Breast epithelium (tissue), 4 donors: ENCODE measurements around the gene RAP2A. TPM values are rescaled to one million over a fixed set of nuclear protein-coding genes. Genes with fewer than 3 reads are reported as not detected.

Experiments used
- DNase-seq, 2 donors: peaks; one replicate each; pipeline ENCODE4 v3.0.0-alpha.2; 2019; ENCODE audit warnings: low spot score in 2 of 2
- H3K27ac ChIP-seq, 2 donors: fragments of 200-600 bp; sonication (generic) in 1 of 2; one replicate each; pipeline ENCODE4 v1.5.1; 2016 to 2019; ENCODE audit warnings: mild to moderate bottlenecking in 1 of 2
- H3K27me3 ChIP-seq, 2 donors: fragments of 200-600 bp; sonication (generic) in 1 of 2; one replicate each; pipeline versions ENCODE4 v1.5.1 to v1.6.0; 2017 to 2019; ENCODE audit warnings: control low read depth in 1 of 2, mild to moderate bottlenecking in 1 of 2
- H3K36me3 ChIP-seq: fragments of 200-600 bp; one replicate; pipeline ENCODE4 v1.5.1; 2019
- H3K4me1 ChIP-seq, 2 donors: fragments of 200-600 bp; sonication (generic); one replicate each; pipeline ENCODE4 v1.5.1; 2016 to 2019; ENCODE audit warnings: control low read depth in 1 of 2
- H3K4me3 ChIP-seq, 3 donors: fragments of 200-600 bp; sonication (generic); 1 replicate in 2 of 3; 2 replicates in 1 of 3; pipeline ENCODE4 v1.5.1; 2016 to 2019; ENCODE audit warnings: mild to moderate bottlenecking in 3 of 3, moderate library complexity in 2 of 3
- H3K9me3 ChIP-seq, 2 donors: fragments of 200-600 bp; sonication (generic) in 1 of 2; one replicate each; pipeline ENCODE4 v1.5.1; 2016 to 2019; ENCODE audit warnings: control low read depth in 1 of 2
- POLR2A ChIP-seq: fragments of 450-650 bp; IDR thresholded peaks from one replicate; pipeline ENCODE4 v1.6.1; 2016; ENCODE audit warnings: antibody characterized with exemption, mild to moderate bottlenecking, moderate library complexity
- POLR2AphosphoS5 ChIP-seq, 3 donors: sonication (generic); formaldehyde crosslinking; IDR thresholded peaks; one replicate each; pipeline ENCODE4 v1.6.1; 2017; ENCODE audit warnings: antibody characterized with exemption in 3 of 3
- intact Hi-C: fragments of 100-400 bp; cut with DNase I; formaldehyde crosslinking; loops from one replicate; pipeline ENCODE4 v1.15.1; 2023; ENCODE audit warnings: low total_unique reads
- total RNA-seq, 3 donors: library from RNA; depleted of rRNA; stranded (reverse); fragments of >200 nt; gene quantifications; one replicate each; pipeline ENCODE4 v1.1.0, GENCODE V29; 2016
- TF ChIP-seq, protein P1 (sequence below), 3 donors: fragments of 450-650 bp; IDR thresholded peaks; one replicate each; pipeline ENCODE4 v1.5.1; 2016 to 2017; ENCODE audit warnings: antibody characterized with exemption in 3 of 3, mild to moderate bottlenecking in 3 of 3, moderate library complexity in 3 of 3

RAP2A gene
- total RNA-seq, 3 donors from 2014 or later, result 19.0 to 32.8 (median 20.0) TPM

DNA sequence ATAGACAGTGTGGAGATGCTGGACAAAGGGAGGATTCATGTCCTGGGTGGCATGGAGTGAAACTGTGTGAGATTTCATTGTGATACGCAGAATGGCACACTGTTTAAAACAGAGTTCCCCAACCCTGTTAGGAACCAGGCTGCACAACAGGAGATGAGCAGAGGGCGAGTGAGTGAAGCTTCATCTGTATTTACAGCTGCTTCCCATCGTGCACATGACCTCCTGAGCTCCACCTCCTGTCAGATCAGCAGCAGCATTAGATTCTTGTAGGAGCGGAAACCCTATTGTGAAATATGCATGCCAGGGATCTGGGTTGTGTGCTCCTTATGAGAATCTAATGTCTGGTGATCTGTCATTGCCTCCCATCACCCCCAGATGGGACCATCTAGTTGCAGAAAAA, 72.5 kb downstream of the RAP2A start:
- TF ChIP-seq, protein P1, sequence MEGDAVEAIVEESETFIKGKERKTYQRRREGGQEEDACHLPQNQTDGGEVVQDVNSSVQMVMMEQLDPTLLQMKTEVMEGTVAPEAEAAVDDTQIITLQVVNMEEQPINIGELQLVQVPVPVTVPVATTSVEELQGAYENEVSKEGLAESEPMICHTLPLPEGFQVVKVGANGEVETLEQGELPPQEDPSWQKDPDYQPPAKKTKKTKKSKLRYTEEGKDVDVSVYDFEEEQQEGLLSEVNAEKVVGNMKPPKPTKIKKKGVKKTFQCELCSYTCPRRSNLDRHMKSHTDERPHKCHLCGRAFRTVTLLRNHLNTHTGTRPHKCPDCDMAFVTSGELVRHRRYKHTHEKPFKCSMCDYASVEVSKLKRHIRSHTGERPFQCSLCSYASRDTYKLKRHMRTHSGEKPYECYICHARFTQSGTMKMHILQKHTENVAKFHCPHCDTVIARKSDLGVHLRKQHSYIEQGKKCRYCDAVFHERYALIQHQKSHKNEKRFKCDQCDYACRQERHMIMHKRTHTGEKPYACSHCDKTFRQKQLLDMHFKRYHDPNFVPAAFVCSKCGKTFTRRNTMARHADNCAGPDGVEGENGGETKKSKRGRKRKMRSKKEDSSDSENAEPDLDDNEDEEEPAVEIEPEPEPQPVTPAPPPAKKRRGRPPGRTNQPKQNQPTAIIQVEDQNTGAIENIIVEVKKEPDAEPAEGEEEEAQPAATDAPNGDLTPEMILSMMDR (IDR thresholded peaks at IDR 0.05), result no peak
- no peak for TF ChIP-seq POLR2AphosphoS5 (IDR thresholded peaks at IDR 0.05)
- TF ChIP-seq POLR2A, result no peak
- no peak overlapping the region for H3K4me3 ChIP-seq
- H3K36me3 ChIP-seq, result no peaks in the 10 kb centered on the region
- H3K9me3 ChIP-seq, result no peaks in the 10 kb centered on the region
- H3K4me1 ChIP-seq, result no peaks in the 10 kb centered on the region
- DNase-seq, result no peak
- H3K27ac ChIP-seq, result no peak overlapping the region
- intact Hi-C loops, result no loop called here
- H3K27me3 ChIP-seq, result no peaks in the 10 kb centered on the region

DNA sequence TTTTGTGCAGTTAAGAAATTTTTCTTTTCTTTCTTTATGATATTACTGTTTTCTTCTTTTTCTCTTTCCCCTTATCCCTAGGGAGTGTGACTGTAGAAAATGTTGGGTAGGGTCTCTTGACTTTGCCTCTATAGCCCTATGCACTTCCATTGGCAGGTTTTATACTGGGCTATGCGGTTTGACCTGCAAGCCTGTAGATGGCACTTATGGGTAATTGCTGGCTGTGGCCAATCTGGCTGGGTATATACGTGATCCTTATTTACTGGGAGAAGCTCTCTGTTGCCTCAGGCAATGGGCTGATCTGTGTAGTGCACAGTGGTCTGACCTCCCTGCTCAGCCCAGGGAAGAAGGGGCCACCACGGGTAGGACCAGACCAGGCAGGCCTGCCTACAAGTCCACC, 78.8 kb downstream of the RAP2A start:
- Histone ChIP-seq H3K27me3 (no peaks in the 10 kb centered on the region), H3K9me3 (no peaks in the 10 kb centered on the region), H3K36me3 (no peaks in the 10 kb centered on the region), H3K27ac (no peak overlapping the region), H3K4me3 (no peak overlapping the region), H3K4me1 (no peaks in the 10 kb centered on the region)
- TF ChIP-seq POLR2A, result no peak
- TF ChIP-seq, protein P1 (IDR thresholded peaks at IDR 0.05), result no peak
- no peak for TF ChIP-seq POLR2AphosphoS5 (IDR thresholded peaks at IDR 0.05)
- intact Hi-C loops, result no loop called here
- no peak for DNase-seq

DNA sequence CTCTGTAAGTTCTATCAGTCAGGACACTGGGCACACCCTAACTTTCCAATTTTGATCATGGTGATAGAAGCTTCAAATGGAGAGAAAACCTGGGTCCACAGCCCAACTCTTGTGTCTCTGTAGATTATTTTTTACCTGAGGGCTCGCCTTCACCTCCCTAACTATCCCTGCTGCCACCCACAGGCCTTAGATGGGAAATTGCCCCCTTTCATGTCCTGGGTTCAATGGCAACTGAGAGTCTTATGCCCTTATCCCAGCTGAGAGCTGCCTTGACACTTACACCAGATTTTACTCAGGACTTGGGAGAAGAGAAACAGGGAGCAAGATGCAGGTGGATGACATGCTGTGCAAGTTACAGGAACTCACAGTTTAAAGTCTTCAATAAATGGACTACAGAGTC, 81.7 kb downstream of the RAP2A start:
- Histone ChIP-seq H3K4me3 (no peak overlapping the region), H3K4me1 (no peaks in the 10 kb centered on the region), H3K36me3 (no peaks in the 10 kb centered on the region), H3K27ac (no peak overlapping the region), H3K9me3 (no peaks in the 10 kb centered on the region), H3K27me3 (no peaks in the 10 kb centered on the region)
- no peak for TF ChIP-seq POLR2A
- TF ChIP-seq, protein P1 (IDR thresholded peaks at IDR 0.05), result no peak
- no peak for TF ChIP-seq POLR2AphosphoS5 (IDR thresholded peaks at IDR 0.05)
- intact Hi-C loops, result no loop called here
- DNase-seq, result no peak

DNA sequence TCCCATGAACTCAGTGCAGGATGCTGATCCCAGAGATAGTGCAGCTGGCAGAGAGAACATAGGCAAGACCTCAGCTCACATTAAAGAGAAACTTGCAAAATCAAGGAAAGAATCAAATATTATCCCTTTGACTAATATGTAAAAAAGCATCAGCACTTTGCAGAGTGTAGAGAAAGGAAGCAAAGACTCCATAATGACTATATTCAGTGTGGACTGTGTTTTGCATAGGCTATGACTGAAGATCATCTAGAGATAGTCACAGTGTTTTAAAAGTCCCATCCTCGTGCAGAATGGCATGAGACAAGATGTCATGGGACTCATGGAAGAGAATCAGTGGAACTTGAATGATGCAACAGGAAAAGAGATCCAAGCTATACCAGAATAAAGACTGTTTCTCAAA, 84.0 kb downstream of the RAP2A start:
- intact Hi-C loops, result no loop called here
- Histone ChIP-seq H3K27ac (no peak overlapping the region), H3K27me3 (no peaks in the 10 kb centered on the region), H3K9me3 (no peaks in the 10 kb centered on the region), H3K4me3 (no peak overlapping the region), H3K36me3 (no peaks in the 10 kb centered on the region), H3K4me1 (no peaks in the 10 kb centered on the region)
- no peak for DNase-seq
- TF ChIP-seq POLR2A, result no peak
- TF ChIP-seq POLR2AphosphoS5 (IDR thresholded peaks at IDR 0.05), result no peak
- TF ChIP-seq, protein P1 (IDR thresholded peaks at IDR 0.05), result no peak

Other genes starting within 250 kb of the RAP2A start
- gene MBNL2, start 211.8 kb upstream of the RAP2A start, total RNA-seq, result 100 to 1,000 TPM in 2 of 3 donors, 10 to 100 TPM in 1; 68.5 to 131 (median 120) TPM